H1 (cell line): ENCODE measurements around the gene MOB3B. TPM values are rescaled to one million over a fixed set of nuclear protein-coding genes. Genes with fewer than 3 reads are reported as not detected.

Experiments used
- JUND ChIP-seq: IDR thresholded peaks from 2 replicates; pipeline ENCODE4 v1.6.1; 2011; ENCODE audit warnings: mild to moderate bottlenecking, improper control_type of control experiment, low read length
- KDM1A ChIP-seq: fragments of 200-600, 300-600 bp; sonication (generic); IDR thresholded peaks from 2 replicates; pipeline ENCODE4 v1.7.1; 2016; ENCODE audit warnings: mild to moderate bottlenecking, low read length, borderline replicate concordance
- SP2 ChIP-seq: IDR thresholded peaks from 2 replicates; pipeline ENCODE4 v1.6.1; 2012; ENCODE audit warnings: mild to moderate bottlenecking, low read length, inconsistent platforms
- TAF1 ChIP-seq: IDR thresholded peaks from 2 replicates; pipeline ENCODE4 v1.6.1; 2011; ENCODE audit warnings: mild to moderate bottlenecking, low read depth, low read length
- polyA plus RNA-seq, 7 experiments: library from polyadenylated mRNA; depleted of rRNA in 3 of 7; stranded (reverse) in 5 of 7; unstranded in 2 of 7; fragments of >200 nt in 5 of 7; fragments of 200-250 nt in 2 of 7; gene quantifications; 1 replicate in 5 of 7; 2 replicates in 1 of 7; 4 replicates in 1 of 7; pipeline versions ENCODE4 v1.2.1 to v1.2.3, GENCODE V29; 2011 to 2013; ENCODE audit warnings: missing spikeins in 2 of 7, mixed read lengths in 2 of 7
- total RNA-seq: library from RNA; stranded (reverse); fragmentation: NEBNext Ultra II Directional; extraction: Animal tissue kit (Norgen Biotek cat#: 25700); gene quantifications from 2 replicates; pipeline ENCODE4 v1.2.1, GENCODE V29; 2021
- TF ChIP-seq, protein P1 (sequence below): IDR thresholded peaks from 2 replicates; pipeline ENCODE4 v1.6.1; 2012; ENCODE audit warnings: low read length, inconsistent platforms

The MOB3B gene
- total and polyA plus RNA-seq, 2 of the 8 experiments (the other 6 are each of a cell fraction or from before 2014, with no cell fraction given), result 12.7 to 16.1 TPM

DNA sequence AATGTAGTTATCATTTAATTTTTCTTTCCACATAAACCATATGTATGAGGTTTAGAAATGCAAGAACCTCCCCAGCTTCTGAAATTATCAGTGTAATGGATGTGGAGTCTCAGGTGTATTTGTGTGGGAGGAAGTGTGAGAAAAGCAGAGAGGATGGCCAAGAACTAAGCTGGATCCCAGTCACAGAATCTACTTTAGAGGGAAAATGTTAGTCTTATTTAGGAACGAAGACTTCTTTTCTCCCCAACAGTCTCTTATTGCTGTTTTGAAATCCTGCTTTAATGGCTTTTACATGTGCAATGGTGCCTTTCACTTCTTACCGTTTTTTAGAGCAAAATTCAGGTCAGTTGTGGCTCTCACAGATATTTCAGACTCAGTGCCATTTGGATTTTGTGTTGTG lies 235.6 kb downstream of the MOB3B start (continued):
- TF ChIP-seq, protein P1, sequence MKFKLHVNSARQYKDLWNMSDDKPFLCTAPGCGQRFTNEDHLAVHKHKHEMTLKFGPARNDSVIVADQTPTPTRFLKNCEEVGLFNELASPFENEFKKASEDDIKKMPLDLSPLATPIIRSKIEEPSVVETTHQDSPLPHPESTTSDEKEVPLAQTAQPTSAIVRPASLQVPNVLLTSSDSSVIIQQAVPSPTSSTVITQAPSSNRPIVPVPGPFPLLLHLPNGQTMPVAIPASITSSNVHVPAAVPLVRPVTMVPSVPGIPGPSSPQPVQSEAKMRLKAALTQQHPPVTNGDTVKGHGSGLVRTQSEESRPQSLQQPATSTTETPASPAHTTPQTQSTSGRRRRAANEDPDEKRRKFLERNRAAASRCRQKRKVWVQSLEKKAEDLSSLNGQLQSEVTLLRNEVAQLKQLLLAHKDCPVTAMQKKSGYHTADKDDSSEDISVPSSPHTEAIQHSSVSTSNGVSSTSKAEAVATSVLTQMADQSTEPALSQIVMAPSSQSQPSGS, result no peak
- TF ChIP-seq TAF1 (no peak), JUND (no peak), KDM1A (no peak), SP2 (no peak)
